Breast epithelium (tissue), 4 donors: ENCODE measurements around the gene OTUD3. TPM values are rescaled to one million over a fixed set of nuclear protein-coding genes. Genes with fewer than 3 reads are reported as not detected.

Source experiments
- DNase-seq, 2 donors: peaks; one replicate each; pipeline ENCODE4 v3.0.0-alpha.2; 2019; ENCODE audit warnings: low spot score in 2 of 2
- H3K27ac ChIP-seq, 2 donors: fragments of 200-600 bp; sonication (generic) in 1 of 2; one replicate each; pipeline ENCODE4 v1.5.1; 2016 to 2019; ENCODE audit warnings: mild to moderate bottlenecking in 1 of 2
- H3K27me3 ChIP-seq, 2 donors: fragments of 200-600 bp; sonication (generic) in 1 of 2; one replicate each; pipeline versions ENCODE4 v1.5.1 to v1.6.0; 2017 to 2019; ENCODE audit warnings: control low read depth in 1 of 2, mild to moderate bottlenecking in 1 of 2
- H3K36me3 ChIP-seq: fragments of 200-600 bp; one replicate; pipeline ENCODE4 v1.5.1; 2019
- H3K4me1 ChIP-seq, 2 donors: fragments of 200-600 bp; sonication (generic); one replicate each; pipeline ENCODE4 v1.5.1; 2016 to 2019; ENCODE audit warnings: control low read depth in 1 of 2
- H3K4me3 ChIP-seq, 3 donors: fragments of 200-600 bp; sonication (generic); 1 replicate in 2 of 3; 2 replicates in 1 of 3; pipeline ENCODE4 v1.5.1; 2016 to 2019; ENCODE audit warnings: mild to moderate bottlenecking in 3 of 3, moderate library complexity in 2 of 3
- H3K9me3 ChIP-seq, 2 donors: fragments of 200-600 bp; sonication (generic) in 1 of 2; one replicate each; pipeline ENCODE4 v1.5.1; 2016 to 2019; ENCODE audit warnings: control low read depth in 1 of 2
- CTCF ChIP-seq, 3 donors: fragments of 450-650 bp; IDR thresholded peaks; one replicate each; pipeline ENCODE4 v1.5.1; 2016 to 2017; ENCODE audit warnings: antibody characterized with exemption in 3 of 3, mild to moderate bottlenecking in 3 of 3, moderate library complexity in 3 of 3
- POLR2A ChIP-seq: fragments of 450-650 bp; IDR thresholded peaks from one replicate; pipeline ENCODE4 v1.6.1; 2016; ENCODE audit warnings: antibody characterized with exemption, mild to moderate bottlenecking, moderate library complexity
- POLR2AphosphoS5 ChIP-seq, 3 donors: sonication (generic); formaldehyde crosslinking; IDR thresholded peaks; one replicate each; pipeline ENCODE4 v1.6.1; 2017; ENCODE audit warnings: antibody characterized with exemption in 3 of 3
- intact Hi-C: fragments of 100-400 bp; cut with DNase I; formaldehyde crosslinking; loops from one replicate; pipeline ENCODE4 v1.15.1; 2023; ENCODE audit warnings: low total_unique reads
- total RNA-seq, 3 donors: library from RNA; depleted of rRNA; stranded (reverse); fragments of >200 nt; gene quantifications; one replicate each; pipeline ENCODE4 v1.1.0, GENCODE V29; 2016

OTUD3 gene
- total RNA-seq, 3 donors from 2014 or later: 5.8 to 11.1 (median 8.5) TPM

DNA sequence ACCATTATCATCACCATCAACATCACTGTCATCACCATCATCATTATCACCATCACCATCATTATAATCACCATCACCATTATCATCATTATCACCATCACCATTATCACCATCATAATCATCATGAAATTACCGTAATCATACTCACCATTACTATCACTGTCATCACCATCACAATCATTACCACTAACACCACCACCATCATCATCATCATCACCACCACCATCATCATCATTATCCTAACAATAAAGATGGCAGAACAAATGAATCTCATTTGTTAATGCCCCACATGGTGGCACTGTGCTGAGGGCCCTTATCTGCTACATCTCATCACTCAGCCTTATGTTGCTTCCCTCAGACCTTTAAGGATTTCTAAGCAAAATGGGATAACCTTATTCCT lies 50.7 kb downstream of the OTUD3 start:
- Histone ChIP-seq H3K4me3 (no peak overlapping the region), H3K9me3 (peaks cover 12 to 18% of the 10 kb centered on the region in 2 donors), H3K4me1 (no peaks in the 10 kb centered on the region), H3K27ac (no peak overlapping the region), H3K36me3 (no peaks in the 10 kb centered on the region), H3K27me3 (no peaks in the 10 kb centered on the region)
- no peak for DNase-seq
- TF ChIP-seq POLR2A (no peak), POLR2AphosphoS5 (IDR thresholded peaks at IDR 0.05) (no peak), CTCF (IDR thresholded peaks at IDR 0.05) (no peak)
- intact Hi-C loops: no loop called here

- no peaks in the 10 kb centered on the region for H3K36me3 ChIP-seq
These were observed 52.1 kb downstream of the OTUD3 start for GRCh38 chr1:19934336-19934735.

DNA sequence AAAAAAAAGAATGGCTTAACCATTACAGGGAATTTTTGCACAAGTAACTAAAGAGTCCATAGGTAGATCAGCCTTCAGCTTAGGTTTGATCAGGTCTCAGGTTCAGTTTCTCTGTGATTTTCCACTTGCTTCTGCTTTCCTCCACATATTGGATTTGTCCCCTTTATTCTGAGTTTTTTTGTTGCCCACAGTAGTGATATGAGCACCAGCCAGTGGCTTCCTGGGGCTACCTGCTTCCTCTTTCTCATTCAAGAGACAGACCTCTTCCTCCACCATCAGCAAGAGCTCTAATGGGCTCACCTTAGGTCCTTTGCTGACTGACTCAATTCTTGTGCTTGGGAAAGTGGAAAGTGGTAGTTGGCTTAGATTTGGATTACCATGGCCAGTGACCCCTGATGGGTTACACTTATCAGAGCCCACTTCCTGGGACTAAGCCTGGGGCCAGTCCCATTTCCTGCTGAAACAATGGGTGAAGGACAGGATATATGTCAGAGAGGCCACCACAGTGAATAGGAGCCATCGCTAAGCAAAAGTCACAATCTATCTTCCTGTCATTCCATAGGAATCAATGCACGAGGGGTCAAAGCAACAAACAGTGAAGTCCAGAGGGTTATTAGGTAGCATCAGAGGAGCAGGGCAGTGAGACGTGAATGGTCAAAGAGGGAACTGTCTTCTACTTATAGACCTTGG lies 54.0 kb downstream of the OTUD3 start:
- H3K36me3 ChIP-seq: no peaks in the 10 kb centered on the region
- no peak for DNase-seq
- intact Hi-C loops: no loop called here
- H3K27ac ChIP-seq: no peak overlapping the region
- no peaks in the 10 kb centered on the region for H3K27me3 ChIP-seq
- H3K9me3 ChIP-seq: peaks cover 12% of the 10 kb centered on the region in 2 donors
- no peaks in the 10 kb centered on the region for H3K4me1 ChIP-seq
- TF ChIP-seq POLR2AphosphoS5 (IDR thresholded peaks at IDR 0.05): no peak
- TF ChIP-seq CTCF (IDR thresholded peaks at IDR 0.05): no peak
- TF ChIP-seq POLR2A: no peak
- no peak overlapping the region for H3K4me3 ChIP-seq

More at GRCh38 chr1:19934336-19934735, 52.1 kb downstream of the OTUD3 start:
- H3K27ac ChIP-seq: no peak overlapping the region
- peaks cover 12 to 18% of the 10 kb centered on the region in 2 donors for H3K9me3 ChIP-seq
- DNase-seq: no peak
- no peaks in the 10 kb centered on the region for H3K27me3 ChIP-seq
- H3K4me1 ChIP-seq: no peaks in the 10 kb centered on the region
- TF ChIP-seq POLR2AphosphoS5 (IDR thresholded peaks at IDR 0.05) (no peak), CTCF (IDR thresholded peaks at IDR 0.05) (no peak), POLR2A (no peak)
- H3K4me3 ChIP-seq: no peak overlapping the region
- intact Hi-C loops: no loop called here

GRCh38 chr1:19938472-19938871 lies 56.3 kb downstream of the OTUD3 start:
- H3K36me3 ChIP-seq: no peaks in the 10 kb centered on the region
- H3K27ac ChIP-seq: no peak overlapping the region
- no peak overlapping the region for H3K4me3 ChIP-seq
- no peak for DNase-seq
- no peaks in the 10 kb centered on the region for H3K27me3 ChIP-seq
- TF ChIP-seq POLR2A (no peak), CTCF (IDR thresholded peaks at IDR 0.05) (no peak), POLR2AphosphoS5 (IDR thresholded peaks at IDR 0.05) (no peak)
- no peaks in the 10 kb centered on the region for H3K4me1 ChIP-seq
- peaks cover 0 to 4% of the 10 kb centered on the region in 2 donors for H3K9me3 ChIP-seq
- intact Hi-C loops: no loop called here

- no peaks in the 10 kb centered on the region for H3K9me3 ChIP-seq
- TF ChIP-seq POLR2AphosphoS5 (IDR thresholded peaks at IDR 0.05): no peak
- TF ChIP-seq CTCF (IDR thresholded peaks at IDR 0.05): no peak
- TF ChIP-seq POLR2A: no peak
- intact Hi-C loops: no loop called here
These were observed 58.5 kb downstream of the OTUD3 start for GRCh38 chr1:19940486-19941205.

More at GRCh38 chr1:19940486-19941205, 58.5 kb downstream of the OTUD3 start:
- no peaks in the 10 kb centered on the region for H3K4me1 ChIP-seq
- H3K4me3 ChIP-seq: no peak overlapping the region
- H3K36me3 ChIP-seq: no peaks in the 10 kb centered on the region
- no peak for DNase-seq
- H3K27me3 ChIP-seq: no peaks in the 10 kb centered on the region
- no peak overlapping the region for H3K27ac ChIP-seq
